Activated CD8-positive, alpha-beta memory T cell treated with anti-CD3 and anti-CD28 coated beads for 48 hours (primary cell): ENCODE measurements around the gene GPX8.

Source experiments
- DNase-seq, 3 experiments: peaks; one replicate each; pipeline ENCODE4 v3.0.0-alpha.2; 2020; ENCODE audit warnings: low read depth in 2 of 3, low spot score in 2 of 3

GPX8 gene

GRCh38 chr5:55172051-55172899 is 12.3 kb downstream of the GPX8 start:
- peak in 2 of 3 experiments; percentile 19 to 33 for DNase-seq

DNA sequence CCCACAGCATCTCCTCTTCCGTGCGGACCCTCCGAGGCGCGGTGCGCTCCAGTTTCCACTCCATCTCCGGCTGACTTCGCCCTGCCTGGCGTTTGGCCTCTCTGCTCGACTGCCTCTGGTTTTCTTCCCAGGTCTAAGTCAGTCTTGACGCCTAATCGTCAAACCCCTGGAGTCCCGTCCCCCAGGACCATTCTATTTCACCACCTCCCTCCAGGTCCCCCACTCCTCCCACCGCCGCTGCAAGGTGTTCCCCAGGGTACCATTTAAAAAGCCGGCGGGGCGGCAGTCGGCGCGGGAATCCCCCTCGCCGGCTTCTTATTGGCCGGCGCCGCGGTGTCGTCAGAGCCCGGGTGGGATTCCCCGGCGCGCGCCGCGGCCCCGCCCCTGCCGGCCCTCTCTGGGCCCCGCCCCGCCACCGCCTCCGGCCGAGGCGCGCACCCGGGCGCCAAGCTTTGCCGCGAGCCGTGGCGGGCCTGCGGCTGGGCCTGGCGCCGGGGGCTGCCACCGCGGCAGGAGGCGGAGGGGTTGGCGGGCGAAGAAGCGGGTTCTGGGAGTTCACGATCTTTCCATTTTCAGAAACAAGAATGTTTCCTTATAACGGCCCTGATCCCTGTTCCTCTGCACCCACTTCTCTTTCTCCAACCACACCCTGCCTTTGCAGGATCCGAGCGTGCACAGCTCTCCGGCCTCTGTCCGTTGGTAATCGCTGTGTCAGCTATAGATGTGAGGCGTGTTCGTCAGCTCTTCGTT is 13.1 kb downstream of the GPX8 start, which contains the start of gene CDC20B:
TSS of gene CDC20B (minus strand) at position 241 of the 750 bp plus-strand sequence. CDS start at position 64, 177 bp downstream.
- DNase-seq, result peak; percentile 44 to 61 (median 48)

DNA sequence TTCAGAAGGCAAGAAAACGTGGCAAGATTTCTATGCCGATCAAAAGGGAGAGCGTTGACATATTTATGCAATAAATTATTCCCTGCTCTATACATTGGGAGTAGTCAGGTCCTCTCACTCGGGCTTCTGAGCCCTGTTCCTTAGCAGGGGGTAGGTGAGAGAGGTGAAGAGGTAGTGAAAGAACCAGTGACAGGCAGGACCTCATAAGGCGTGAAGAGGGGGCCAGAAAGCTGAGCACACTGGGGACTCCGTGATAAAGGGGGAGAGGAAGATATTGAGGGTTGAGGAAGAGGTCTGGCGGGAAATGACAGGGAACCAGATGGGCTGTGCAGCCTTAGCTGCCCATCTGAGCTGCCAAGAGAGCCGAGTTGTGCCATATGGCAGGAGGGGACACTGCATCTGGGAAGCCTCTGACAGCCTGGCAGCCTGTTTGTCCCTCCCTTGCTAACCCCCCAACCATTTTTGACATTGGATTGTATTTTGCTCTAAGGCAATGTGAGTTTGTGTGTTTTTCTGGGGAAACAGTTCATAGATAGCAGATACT is 13.8 kb downstream of the GPX8 start:
- DNase-seq, result peak in 1 of 3 experiments; percentile 4

- DNase-seq, result no peak
These were observed 15.8 kb downstream of the GPX8 start for GRCh38 chr5:55175781-55176175.

GRCh38 chr5:55176176-55176818 is 16.3 kb downstream of the GPX8 start:
- peak in 2 of 3 experiments; percentile 10 to 14 for DNase-seq

GRCh38 chr5:55177078-55177477 is 17.1 kb downstream of the GPX8 start:
- no peak for DNase-seq

DNA sequence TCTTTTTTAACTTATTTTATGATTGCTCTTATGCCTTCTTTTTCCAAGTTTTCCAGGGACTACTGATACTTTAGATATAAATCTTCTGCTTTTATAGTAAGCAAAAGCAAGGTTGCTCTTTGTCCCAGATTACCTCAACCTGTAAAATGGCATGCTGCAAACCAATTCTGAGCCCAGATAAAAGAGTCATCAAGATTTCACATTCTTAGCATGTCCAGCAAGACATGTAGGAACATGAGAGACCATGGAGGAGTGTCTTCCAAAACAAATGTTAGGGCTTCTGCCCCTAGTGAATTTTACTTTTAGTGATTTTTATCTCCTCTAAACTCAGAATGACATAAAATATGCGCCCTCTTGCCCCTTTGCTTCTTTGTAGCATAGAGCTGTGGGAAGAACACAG is 20.0 kb downstream of the GPX8 start:
- no peak for DNase-seq

DNA sequence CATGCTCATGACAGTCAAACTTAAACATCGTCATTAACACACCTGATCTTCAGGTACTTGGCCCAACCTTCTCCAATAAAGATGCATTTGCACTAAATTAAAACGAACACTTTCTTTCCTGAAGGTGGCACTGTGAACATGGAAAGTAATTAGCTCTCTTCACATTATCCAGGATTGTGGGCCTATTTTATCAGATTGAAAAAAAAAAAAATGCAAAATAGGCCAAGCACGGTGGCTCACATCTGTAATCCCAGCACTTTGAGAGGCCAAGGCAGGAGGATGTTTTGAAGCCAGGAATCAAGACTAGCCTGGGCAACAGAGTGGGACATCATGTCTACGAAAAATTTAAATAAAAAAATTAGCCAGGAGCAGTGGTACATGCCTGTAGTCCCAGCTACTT is 27.4 kb downstream of the GPX8 start:
- no peak for DNase-seq

DNA sequence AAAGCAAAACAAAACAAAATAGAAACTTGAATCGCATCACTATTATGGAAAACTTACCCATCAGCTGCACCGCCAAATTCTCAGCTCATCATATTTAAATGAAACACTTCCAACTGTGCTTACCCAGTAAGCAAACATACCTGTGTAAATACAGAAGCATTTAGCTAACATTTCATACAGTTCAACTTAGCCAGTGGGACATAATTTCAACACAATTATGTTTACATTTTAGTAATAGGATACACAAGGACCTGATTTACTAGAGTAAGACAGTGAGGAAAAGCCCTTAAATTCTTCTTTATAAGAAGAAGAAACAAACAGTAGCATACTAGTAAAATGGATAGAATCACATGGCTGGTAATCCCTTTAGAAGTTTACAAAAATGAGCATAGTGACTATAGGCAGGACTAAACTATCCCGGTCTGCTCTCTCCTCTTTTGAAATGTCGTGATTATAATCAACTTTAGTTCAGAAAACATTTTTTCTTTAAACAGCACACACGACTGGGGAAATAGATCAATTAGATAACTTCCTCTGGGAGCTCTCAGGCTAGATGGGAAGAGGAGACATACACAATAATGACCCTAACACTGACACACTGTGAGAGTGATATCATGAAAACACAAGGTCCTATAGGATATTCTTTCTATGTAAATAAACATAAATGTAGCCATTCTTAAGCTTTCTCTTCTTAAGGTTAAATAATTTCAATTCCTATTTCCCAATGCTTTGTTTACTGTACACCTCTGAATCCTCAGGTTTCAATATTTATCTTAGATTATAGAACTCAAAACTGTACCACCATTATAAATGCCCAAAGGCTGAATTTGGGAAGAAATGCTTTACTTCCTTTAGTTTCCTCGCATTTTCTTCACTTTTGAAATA is 28.9 kb downstream of the GPX8 start:
- DNase-seq, result no peak

DNA sequence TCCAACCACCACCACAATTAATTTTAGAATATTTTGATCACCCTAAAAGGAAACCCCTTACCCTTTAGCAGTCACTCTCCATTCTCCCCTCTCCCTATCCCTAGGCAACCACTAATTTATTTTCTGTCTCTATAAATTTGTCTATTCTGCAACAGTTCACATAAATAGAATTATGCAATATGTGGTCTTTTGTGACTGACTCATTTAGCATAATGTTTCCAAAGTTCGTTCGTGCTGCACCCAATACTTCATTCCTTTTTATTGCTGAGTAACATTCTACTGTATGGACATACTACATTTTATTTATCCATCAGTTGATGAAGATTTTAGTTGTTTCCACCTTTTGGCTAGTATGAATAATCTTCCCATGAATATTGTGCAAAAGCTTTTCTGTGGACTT is 31.2 kb downstream of the GPX8 start:
- no peak for DNase-seq

- no peak for DNase-seq
These were observed 45.0 kb downstream of the GPX8 start for GRCh38 chr5:55205001-55205400.

GRCh38 chr5:55211184-55211874 is 51.4 kb downstream of the GPX8 start:
- no peak for DNase-seq
